ENCODE measurements around the gene SMIM12.

- TF ChIP-seq, protein P1, sequence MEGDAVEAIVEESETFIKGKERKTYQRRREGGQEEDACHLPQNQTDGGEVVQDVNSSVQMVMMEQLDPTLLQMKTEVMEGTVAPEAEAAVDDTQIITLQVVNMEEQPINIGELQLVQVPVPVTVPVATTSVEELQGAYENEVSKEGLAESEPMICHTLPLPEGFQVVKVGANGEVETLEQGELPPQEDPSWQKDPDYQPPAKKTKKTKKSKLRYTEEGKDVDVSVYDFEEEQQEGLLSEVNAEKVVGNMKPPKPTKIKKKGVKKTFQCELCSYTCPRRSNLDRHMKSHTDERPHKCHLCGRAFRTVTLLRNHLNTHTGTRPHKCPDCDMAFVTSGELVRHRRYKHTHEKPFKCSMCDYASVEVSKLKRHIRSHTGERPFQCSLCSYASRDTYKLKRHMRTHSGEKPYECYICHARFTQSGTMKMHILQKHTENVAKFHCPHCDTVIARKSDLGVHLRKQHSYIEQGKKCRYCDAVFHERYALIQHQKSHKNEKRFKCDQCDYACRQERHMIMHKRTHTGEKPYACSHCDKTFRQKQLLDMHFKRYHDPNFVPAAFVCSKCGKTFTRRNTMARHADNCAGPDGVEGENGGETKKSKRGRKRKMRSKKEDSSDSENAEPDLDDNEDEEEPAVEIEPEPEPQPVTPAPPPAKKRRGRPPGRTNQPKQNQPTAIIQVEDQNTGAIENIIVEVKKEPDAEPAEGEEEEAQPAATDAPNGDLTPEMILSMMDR (IDR thresholded peaks at IDR 0.05; ENCODE audit: poor library complexity, severe bottlenecking) = no peak
- no peak for TF ChIP-seq POLR2AphosphoS5 (IDR thresholded peaks at IDR 0.05)
- TF ChIP-seq REST (IDR thresholded peaks at IDR 0.05; ENCODE audit: borderline replicate concordance) = no peak
- TF ChIP-seq TAF1 (IDR thresholded peaks at IDR 0.05; ENCODE audit: low read depth) = no peak
- no peak for TF ChIP-seq EZH2 (IDR thresholded peaks at IDR 0.05; ENCODE audit: borderline replicate concordance, insufficient read depth, low read length, poor library complexity, severe bottlenecking)
- TF ChIP-seq RAD21 (conservative IDR thresholded peaks at IDR 0.05) = no peak
- no peak for TF ChIP-seq EP300 (conservative IDR thresholded peaks at IDR 0.05; ENCODE audit: poor library complexity, severe bottlenecking)
- TF ChIP-seq MXI1 (conservative IDR thresholded peaks at IDR 0.05; ENCODE audit: poor library complexity, severe bottlenecking) = no peak
- TF ChIP-seq SMC3 (conservative IDR thresholded peaks at IDR 0.05; ENCODE audit: poor library complexity) = no peak
These were observed 40.4 kb upstream of the SMIM12 start for GRCh38 chr1:34899906-34900305.

All from neural cell (in vitro differentiated cells).